HepG2 (cell line): ENCODE data around the gene NLRX1. TPM values are rescaled to one million over a fixed set of nuclear protein-coding genes. Genes with fewer than 3 reads are reported as not detected.
"Not testable (repeated sequence)": the region's sequence is repeated elsewhere in the genome, so short reads cannot be mapped to it uniquely, and the experiment has no call there.

Source experiments
- ATAC-seq: fragments of 200-7000 bp; cut with Tn5 transposase; 3 replicates; pipeline ENCODE4 v1.9.1; 2020; ENCODE audit warnings: mild to moderate bottlenecking, moderate library complexity
- BruUV-seq: library from RNA; stranded (reverse); fragments of 400-500 nt; replicated peaks from 2 replicates; lab custom pipeline; 2021; lab: Mats Ljungman, UMichigan
- CTCF ChIA-PET: fragments of 300-600 bp; formaldehyde crosslinking; extraction: SDS; loops from one replicate; lab custom pipeline; 2021; ENCODE audit warnings: low total read pairs, inconsistent platforms, low intra/inter-chr PET ratio; lab: Yijun Ruan, JAX
- POLR2A ChIA-PET: fragments of 350-600 bp; sonication (Branson Sonifier 250); formaldehyde crosslinking; loops from one replicate; lab custom pipeline; 2020; ENCODE audit warnings: antibody characterized with exemption, inconsistent platforms; lab: Yijun Ruan, JAX
- DNase-seq: peaks from one replicate; pipeline ENCODE4 v3.0.0-alpha.2; 2015; ENCODE audit warnings: low spot score
- FAIRE-seq: peaks from 3 replicates; lab custom pipeline; 2011; peaks lifted over from hg19 to GRCh38; lab: Jason Lieb, UNC
- H2AFZ ChIP-seq: one replicate; pipeline ENCODE4 v1.6.1; 2011; ENCODE audit warnings: low read length, inconsistent platforms
- H3K27ac ChIP-seq: fragments of 300-600 bp; 3 replicates; pipeline ENCODE4 v1.8.0; 2011; ENCODE audit warnings: mixed run types, mild to moderate bottlenecking, mixed read lengths, low read length, inconsistent platforms; ENCODE audit not compliant: insufficient read depth; ENCODE audit errors: extremely low read length
- H3K27me3 ChIP-seq, 2 experiments: fragments of 200-600 bp in 1 of 2; 2 replicates in 1 of 2; 3 replicates in 1 of 2; pipeline versions ENCODE4 v1.6.0 to v1.8.0; 2011; ENCODE audit warnings: low read length in 2 of 2, mild to moderate bottlenecking in 2 of 2, moderate library complexity in 2 of 2, inconsistent platforms in 1 of 2; ENCODE audit not compliant: insufficient read depth in 2 of 2, control insufficient read depth in 1 of 2
- H3K36me3 ChIP-seq, 2 experiments: fragments of 200-600 bp in 1 of 2; replicated peaks in 1 of 2; 2 replicates in 1 of 2; 3 replicates in 1 of 2; pipeline versions ENCODE4 v1.5.1 to v1.8.0; 2011; ENCODE audit warnings: low read length in 2 of 2, inconsistent platforms in 1 of 2; ENCODE audit not compliant: insufficient read depth in 2 of 2, control insufficient read depth in 1 of 2
- H3K4me1 ChIP-seq: 2 replicates; pipeline ENCODE4 v1.5.1; 2012; ENCODE audit warnings: low read length, inconsistent platforms; ENCODE audit not compliant: insufficient read depth
- H3K4me2 ChIP-seq: 2 replicates; pipeline ENCODE4 v1.6.0; 2011; ENCODE audit warnings: low read depth, low read length, inconsistent platforms
- H3K4me3 ChIP-seq, 3 experiments: fragments of 200-600 bp in 1 of 3; sonication (generic), shearing (Covaris generic) in 1 of 3; replicated peaks in 1 of 3; 2 replicates each; pipeline ENCODE4 v1.5.1; 2011 to 2016; ENCODE audit warnings: low read length in 3 of 3, inconsistent platforms in 2 of 3, low read depth in 2 of 3, mild to moderate bottlenecking in 2 of 3, control low read depth in 1 of 3, mixed read lengths in 1 of 3; ENCODE audit not compliant: insufficient read depth in 1 of 3
- H3K79me2 ChIP-seq: one replicate; pipeline ENCODE4 v1.6.1; 2011; ENCODE audit warnings: low read length, inconsistent platforms; ENCODE audit not compliant: insufficient read depth
- H3K9ac ChIP-seq: 2 replicates; pipeline ENCODE4 v1.6.0; 2011; ENCODE audit warnings: mild to moderate bottlenecking, low read depth, low read length, inconsistent platforms; ENCODE audit not compliant: insufficient read depth
- H3K9me3 ChIP-seq: 2 replicates; pipeline ENCODE4 v1.5.1; 2012; ENCODE audit warnings: mild to moderate bottlenecking, low read length
- H4K20me1 ChIP-seq: 2 replicates; pipeline ENCODE4 v1.6.0; 2011; ENCODE audit warnings: inconsistent platforms, mild to moderate bottlenecking, low read length, moderate library complexity; ENCODE audit not compliant: insufficient read depth
- ZBTB33 ChIP-seq: sonication (generic); formaldehyde crosslinking; IDR thresholded peaks from 2 replicates; pipeline ENCODE4 v1.4.0; 2020; ENCODE audit warnings: missing genetic modification reagents
- WGBS: methylation state at CpG from one replicate; pipeline ENCODE4 v1.1.6; 2017; ENCODE audit warnings: low lambda C conversion rate; 5-methylcytosine and 5-hydroxymethylcytosine counted together
- in situ Hi-C: cut with HindIII; loops from 2 replicates; pipeline ENCODE4 v1.10.0; 2017; ENCODE audit warnings: low pct_unique_long_range_greater_than_20kb; ENCODE audit not compliant: extremely low pct_ligation_motif_present
- intact Hi-C: fragments of 100-400 bp; cut with micrococcal nuclease; formaldehyde crosslinking; loops from one replicate; pipeline ENCODE4 v1.10.0; 2022; ENCODE audit not compliant: unreplicated experiment
- polyA plus RNA-seq, 8 experiments: library from polyadenylated mRNA; depleted of rRNA in 3 of 8; stranded (reverse) in 7 of 8; unstranded in 1 of 8; fragments of >200 nt; fragmentation: Illumina TruSeq in 4 of 8; extraction: Trizol in 4 of 8; gene quantifications; 2 replicates each; pipeline versions ENCODE4 v1.2.1 to v1.2.3, GENCODE V29; 2011 to 2016; ENCODE audit warnings: low read depth in 4 of 8, missing spikeins in 1 of 8, mixed read lengths in 1 of 8; ENCODE audit not compliant: insufficient read depth in 1 of 8
- total RNA-seq, 5 experiments: library from RNA; depleted of rRNA; stranded (reverse); fragments of >200 nt; fragmentation: Illumina TruSeq; extraction: Trizol; gene quantifications; 2 replicates each; pipeline ENCODE4 v1.2.3, GENCODE V29; 2016; ENCODE audit warnings: low read depth in 1 of 5

Gene NLRX1
- total and polyA plus RNA-seq, 2 of the 13 experiments (the other 11 are each of a cell fraction or from before 2014, with no cell fraction given) = 8.7 to 11.0 TPM

GRCh38 chr11:119223856-119224255, 55.3 kb downstream of the NLRX1 start:
- Histone ChIP-seq H3K9ac (no peak overlapping the region), H3K79me2 (peaks cover 2% of the 10 kb centered on the region)
- no peak for DNase-seq
- no peak for TF ChIP-seq ZBTB33
- TF ChIP-seq, all 625 proteins: peak for 0
- Histone ChIP-seq H3K27ac (no peak overlapping the region), H3K4me2 (no peak overlapping the region), H3K36me3 (no peaks in the 10 kb centered on the region), H2AFZ (no peak overlapping the region), H3K27me3 (no peaks in the 10 kb centered on the region), H4K20me1 (no peaks in the 10 kb centered on the region), H3K4me1 (no peaks in the 10 kb centered on the region), H3K4me3 (no peak overlapping the region), H3K9me3 (no peaks in the 10 kb centered on the region)
- ChIA-PET POLR2A (no interaction called here), CTCF (no interaction called here)
- intact Hi-C loops = no loop called here
- in situ Hi-C loops = no loop called here
- FAIRE-seq (no peak), ATAC-seq (no peak)
- WGBS = 100% methylated on average over 1 of the region's 1 CpG
- no TSS peak for BruUV-seq

DNA sequence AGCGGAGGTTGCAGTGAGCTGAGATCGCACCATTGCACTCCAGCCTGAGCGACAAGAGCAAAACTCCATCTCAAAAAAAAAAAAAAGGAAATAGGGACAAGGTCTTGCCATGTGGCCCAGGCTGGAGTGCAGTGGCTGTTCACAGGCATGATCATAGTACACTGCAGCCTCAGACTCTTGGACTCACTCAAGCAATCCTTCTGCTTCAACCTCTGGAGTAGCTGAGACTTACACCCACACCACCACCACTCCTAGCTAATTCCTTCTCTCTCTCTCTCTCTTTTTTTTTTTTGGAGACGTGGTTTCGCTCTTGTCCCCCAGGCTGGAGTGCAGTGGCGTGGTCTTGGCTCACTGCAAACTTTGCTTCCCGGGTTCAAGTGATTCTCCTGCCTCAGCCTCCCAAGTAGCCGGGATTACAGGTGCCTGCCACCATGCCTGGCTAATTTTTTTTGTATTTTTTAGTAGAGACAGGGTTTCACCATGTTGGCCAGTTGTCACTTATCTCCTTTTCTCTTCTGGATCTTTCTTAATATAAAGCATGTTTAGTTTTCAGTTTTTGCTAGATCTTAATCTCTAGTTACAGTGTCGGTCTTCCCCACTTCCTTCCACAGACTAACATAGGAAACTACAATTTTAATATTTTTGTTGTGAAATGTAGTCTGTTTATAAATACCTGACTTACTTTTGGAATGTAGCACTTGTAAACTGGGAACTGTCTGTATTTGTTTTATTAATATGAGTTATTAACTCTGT, 60.2 kb downstream of the NLRX1 start:
- H4K20me1 ChIP-seq, H2AFZ ChIP-seq, H3K4me1 ChIP-seq, H3K36me3 ChIP-seq, intact Hi-C loops, BruUV-seq, H3K27me3 ChIP-seq, H3K9me3 ChIP-seq, POLR2A ChIA-PET, H3K27ac ChIP-seq, FAIRE-seq, H3K4me2 ChIP-seq, ATAC-seq, H3K4me3 ChIP-seq, CTCF ChIA-PET, H3K79me2 ChIP-seq, DNase-seq, H3K9ac ChIP-seq, in situ Hi-C loops: not testable (repeated sequence)
- WGBS = 97% methylated on average over 9 of the region's 9 CpGs
